Ovary (tissue), 3 donors: ENCODE data around the gene PCDH7.

Experiments
- EP300 ChIP-seq: sonication (generic); formaldehyde crosslinking; IDR thresholded peaks from one replicate; pipeline ENCODE4 v1.6.1; 2017; ENCODE audit warnings: antibody characterized with exemption
- TF ChIP-seq, protein P1 (sequence below), 3 donors: fragments of 450-650 bp in 2 of 3; fragments of 200-600 bp in 1 of 3; IDR thresholded peaks; one replicate each; pipeline versions ENCODE4 v1.5.1 to v1.8.0; 2016 to 2022; ENCODE audit warnings: antibody characterized with exemption in 3 of 3, mild to moderate bottlenecking in 1 of 3
- donor health status: DM: no; HTN: no; CAD: no.

DNA sequence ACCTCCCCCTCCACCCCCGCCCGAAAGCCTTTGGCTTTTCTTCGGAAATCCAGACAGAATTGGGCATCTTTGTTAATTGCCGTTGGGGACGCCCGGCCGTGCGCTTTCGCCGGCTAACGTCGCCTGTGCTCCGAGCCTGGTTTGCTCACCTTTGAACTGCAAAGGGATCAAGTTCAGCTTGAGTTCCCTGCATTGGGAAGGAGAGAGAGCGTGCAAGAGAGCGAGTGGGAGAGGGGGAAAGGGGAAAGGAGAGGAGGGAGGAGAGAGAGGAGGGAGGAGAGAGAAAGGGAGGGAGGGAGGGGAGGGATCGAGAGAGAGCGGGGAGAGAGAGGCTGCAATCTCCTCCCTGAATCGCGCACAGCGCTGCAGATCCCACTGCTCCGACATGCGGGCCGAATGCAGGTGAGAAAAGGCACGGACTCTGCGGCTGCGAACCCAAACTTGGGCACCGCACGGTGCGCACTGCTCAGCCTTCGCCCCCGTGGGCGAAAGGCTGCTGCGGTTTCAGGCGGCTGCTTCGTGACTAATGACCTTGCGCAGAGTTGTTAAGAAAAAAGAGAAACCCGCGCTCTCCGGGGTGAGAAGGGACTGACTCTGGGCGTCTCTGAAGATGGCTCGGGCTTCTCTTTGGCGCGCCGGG, at the start of gene PCDH7:
- TF ChIP-seq EP300: no peak
- TF ChIP-seq, protein P1, sequence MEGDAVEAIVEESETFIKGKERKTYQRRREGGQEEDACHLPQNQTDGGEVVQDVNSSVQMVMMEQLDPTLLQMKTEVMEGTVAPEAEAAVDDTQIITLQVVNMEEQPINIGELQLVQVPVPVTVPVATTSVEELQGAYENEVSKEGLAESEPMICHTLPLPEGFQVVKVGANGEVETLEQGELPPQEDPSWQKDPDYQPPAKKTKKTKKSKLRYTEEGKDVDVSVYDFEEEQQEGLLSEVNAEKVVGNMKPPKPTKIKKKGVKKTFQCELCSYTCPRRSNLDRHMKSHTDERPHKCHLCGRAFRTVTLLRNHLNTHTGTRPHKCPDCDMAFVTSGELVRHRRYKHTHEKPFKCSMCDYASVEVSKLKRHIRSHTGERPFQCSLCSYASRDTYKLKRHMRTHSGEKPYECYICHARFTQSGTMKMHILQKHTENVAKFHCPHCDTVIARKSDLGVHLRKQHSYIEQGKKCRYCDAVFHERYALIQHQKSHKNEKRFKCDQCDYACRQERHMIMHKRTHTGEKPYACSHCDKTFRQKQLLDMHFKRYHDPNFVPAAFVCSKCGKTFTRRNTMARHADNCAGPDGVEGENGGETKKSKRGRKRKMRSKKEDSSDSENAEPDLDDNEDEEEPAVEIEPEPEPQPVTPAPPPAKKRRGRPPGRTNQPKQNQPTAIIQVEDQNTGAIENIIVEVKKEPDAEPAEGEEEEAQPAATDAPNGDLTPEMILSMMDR (IDR thresholded peaks at IDR 0.05): no peak
